ENCODE measurements around the gene TGFA. TPM values are rescaled to one million over a fixed set of nuclear protein-coding genes. Genes with fewer than 3 reads are reported as not detected.

TGFA gene
- total and polyA plus RNA-seq, 7 donors: 0.33 to 12.7 (median 3.1) TPM; not detected in 1

- Histone ChIP-seq H3K4me3 (no peak overlapping the region), H3K9me3 (no peaks in the 10 kb centered on the region), H3K36me3 (no peaks in the 10 kb centered on the region), H3K27me3 (peaks cover 0 to 3% (median 0%) of the 10 kb centered on the region in 3 donors), H3K4me1 (no peaks in the 10 kb centered on the region), H3K27ac (no peak overlapping the region)
- DNase-seq: no peak
- intact Hi-C loops (cut with DNase I): no loop called here
- no peak for TF ChIP-seq POLR2A (IDR thresholded peaks at IDR 0.05)
- no peak for TF ChIP-seq EP300 (IDR thresholded peaks at IDR 0.05)
- no peak for TF ChIP-seq POLR2AphosphoS5 (IDR thresholded peaks at IDR 0.05)
- TF ChIP-seq CTCF (IDR thresholded peaks at IDR 0.05): no peak
- 10 to 58% methylated on average over 4 of the region's 4 CpGs for WGBS, 2 donors
Measured at GRCh38 chr2:70420143-70420542, 133.5 kb downstream of the TGFA start.

GRCh38 chr2:70418514-70418913, 135.1 kb downstream of the TGFA start:
- 82 to 92% methylated on average over 12 of the region's 12 CpGs for WGBS, 2 donors
- no peak overlapping the region for H3K27ac ChIP-seq
- no peak overlapping the region for H3K4me3 ChIP-seq
- H3K36me3 ChIP-seq: no peaks in the 10 kb centered on the region
- DNase-seq: no peak
- H3K4me1 ChIP-seq: no peaks in the 10 kb centered on the region
- H3K9me3 ChIP-seq: no peaks in the 10 kb centered on the region
- H3K27me3 ChIP-seq: no peaks in the 10 kb centered on the region
- intact Hi-C loops (cut with DNase I): no loop called here
- no peak for TF ChIP-seq POLR2A (IDR thresholded peaks at IDR 0.05)
- TF ChIP-seq EP300 (IDR thresholded peaks at IDR 0.05): no peak
- TF ChIP-seq CTCF (IDR thresholded peaks at IDR 0.05): no peak
- no peak for TF ChIP-seq POLR2AphosphoS5 (IDR thresholded peaks at IDR 0.05)

- no peak for DNase-seq
- no peaks in the 10 kb centered on the region for H3K36me3 ChIP-seq
- H3K27me3 ChIP-seq: no peaks in the 10 kb centered on the region
- no peaks in the 10 kb centered on the region for H3K4me1 ChIP-seq
- H3K4me3 ChIP-seq: no peak overlapping the region
- intact Hi-C loops (cut with DNase I): no loop called here
- WGBS, 2 donors: 76 to 81% methylated on average over 1 of the region's 1 CpG
- no peaks in the 10 kb centered on the region for H3K9me3 ChIP-seq
- TF ChIP-seq POLR2A (IDR thresholded peaks at IDR 0.05): no peak
- no peak for TF ChIP-seq CTCF (IDR thresholded peaks at IDR 0.05)
- TF ChIP-seq EP300 (IDR thresholded peaks at IDR 0.05): no peak
- no peak for TF ChIP-seq POLR2AphosphoS5 (IDR thresholded peaks at IDR 0.05)
- no peak overlapping the region for H3K27ac ChIP-seq
Measured at GRCh38 chr2:70417011-70417410, 136.6 kb downstream of the TGFA start.

- H3K9me3 ChIP-seq: no peaks in the 10 kb centered on the region
- H3K36me3 ChIP-seq: no peaks in the 10 kb centered on the region
- no peaks in the 10 kb centered on the region for H3K4me1 ChIP-seq
- no peak for DNase-seq
- intact Hi-C loops (cut with DNase I): no loop called here
- WGBS, 2 donors: 34 to 63% methylated on average over 7 of the region's 7 CpGs
- no peaks in the 10 kb centered on the region for H3K27me3 ChIP-seq
- no peak overlapping the region for H3K4me3 ChIP-seq
- TF ChIP-seq POLR2AphosphoS5 (IDR thresholded peaks at IDR 0.05): no peak
- no peak for TF ChIP-seq POLR2A (IDR thresholded peaks at IDR 0.05)
- TF ChIP-seq EP300 (IDR thresholded peaks at IDR 0.05): no peak
- no peak for TF ChIP-seq CTCF (IDR thresholded peaks at IDR 0.05)
- H3K27ac ChIP-seq: no peak overlapping the region
Measured at GRCh38 chr2:70412294-70413070, 141.1 kb downstream of the TGFA start.
